ENCODE data around the gene MANF.

Gene MANF

DNA sequence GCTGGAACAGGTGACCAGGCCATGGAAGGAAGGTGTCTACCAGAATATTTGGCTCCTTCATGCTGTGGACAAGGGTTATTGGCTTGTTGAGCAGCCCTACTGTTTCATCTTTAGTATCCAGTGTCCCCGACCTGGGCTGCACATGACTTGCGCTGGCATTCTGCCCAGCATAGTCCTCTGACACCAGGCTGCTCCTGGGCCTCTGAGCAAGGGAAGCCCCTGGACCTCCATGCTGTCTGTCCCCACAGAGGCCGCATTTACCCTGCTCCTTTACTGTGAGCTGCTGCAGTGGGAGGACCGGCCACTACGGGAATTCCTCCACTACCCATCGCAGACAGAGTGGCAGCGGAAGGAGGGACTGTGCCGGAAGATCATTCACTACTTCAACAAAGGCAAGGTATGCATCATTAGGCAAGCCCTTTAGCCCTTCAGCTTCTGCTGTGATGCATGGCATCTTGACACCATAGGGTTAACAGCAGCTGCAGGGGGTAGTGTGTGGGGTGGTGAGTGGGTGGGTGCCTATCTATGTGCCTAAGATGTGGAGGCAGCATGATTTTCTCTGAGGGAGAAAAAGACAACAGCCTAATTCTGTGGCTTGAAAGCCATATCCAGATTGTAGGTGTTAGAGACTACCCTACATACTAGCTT, 44.0 kb upstream of the MANF start:
- Histone ChIP-seq H4K8ac (ENCODE audit: low read depth, low read length) (no peak overlapping the region), H3K4me2 (ENCODE audit: low read length) (no peak overlapping the region), H3K18ac (ENCODE audit: low read length) (no peak overlapping the region), H3K27me3 (ENCODE audit: insufficient read depth, low read length, poor library complexity) (no peaks in the 10 kb centered on the region), H2BK15ac (replicated peaks; ENCODE audit: low read depth) (no peak overlapping the region), H2BK5ac (ENCODE audit: low read length) (no peak overlapping the region), H3K4ac (ENCODE audit: low read depth, low read length) (no peak overlapping the region), H4K5ac (ENCODE audit: low read length) (no peak overlapping the region), H3K4me3 (ENCODE audit: low read length) (no peak overlapping the region), H3K4me1 (ENCODE audit: control insufficient read depth, low read depth, low read length) (peaks cover 7% of the 10 kb centered on the region), H3K79me2 (ENCODE audit: control insufficient read depth, insufficient read depth, low read length) (no peaks in the 10 kb centered on the region), H3K23ac (ENCODE audit: low read length) (no peak overlapping the region), H2BK120ac (ENCODE audit: low read depth, low read length) (no peak overlapping the region), H3K36me3 (ENCODE audit: control insufficient read depth, insufficient read depth, low read length) (no peaks in the 10 kb centered on the region), H3K27ac (ENCODE audit: low read depth, low read length) (no peak overlapping the region), H3K9ac (ENCODE audit: low read length) (no peak overlapping the region), H3K56ac (ENCODE audit: low read length) (no peak overlapping the region), H2AK5ac (ENCODE audit: low read length) (no peak overlapping the region), H3K79me1 (ENCODE audit: low read length) (no peaks in the 10 kb centered on the region)
- no CpG with 5 or more reads among the region's 8 CpGs for WGBS (ENCODE audit: extremely low coverage, insufficient coverage, low lambda C conversion rate)
- DNase-seq, result no peak

DNA sequence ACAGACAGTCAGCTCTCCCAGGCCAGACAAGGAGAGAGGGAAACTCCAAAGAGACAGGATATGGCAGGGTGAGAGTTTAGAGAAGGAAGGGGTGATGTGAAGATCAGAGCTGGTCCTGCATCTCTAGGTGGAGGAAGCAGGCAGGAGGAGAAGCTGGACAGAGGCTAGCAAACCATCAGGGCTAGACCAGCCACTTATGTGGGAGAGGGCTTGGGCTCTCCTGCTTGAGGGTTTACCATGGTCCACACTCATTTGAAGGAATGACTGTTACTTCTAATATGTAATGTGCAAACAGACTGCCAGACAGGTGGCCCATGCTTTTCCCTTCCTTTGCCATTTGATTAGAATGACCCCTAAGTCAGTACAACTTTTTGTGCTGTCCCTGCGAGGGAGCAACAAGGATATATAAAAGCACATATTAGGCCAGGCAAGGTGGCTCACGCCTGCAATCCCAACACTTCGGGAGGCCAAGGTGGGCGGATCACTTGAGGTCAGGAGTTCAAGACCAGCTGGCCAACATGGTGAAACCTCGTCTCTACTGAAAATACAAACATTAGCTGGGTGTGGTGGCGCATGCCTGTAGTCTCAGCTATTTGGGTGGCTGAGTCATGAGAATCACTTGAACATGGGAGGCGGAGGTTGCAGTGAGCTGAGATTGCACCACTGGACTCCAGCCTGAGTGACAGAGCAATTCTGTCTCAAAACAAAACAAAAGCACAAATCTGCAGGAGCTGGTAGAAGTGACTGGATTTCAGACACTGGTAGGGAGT, 41.0 kb upstream of the MANF start:
- Histone ChIP-seq H3K27ac (ENCODE audit: low read depth, low read length) (no peak overlapping the region), H3K79me1 (ENCODE audit: low read length) (no peaks in the 10 kb centered on the region), H4K5ac (ENCODE audit: low read length) (no peak overlapping the region), H3K18ac (ENCODE audit: low read length) (no peak overlapping the region), H4K8ac (ENCODE audit: low read depth, low read length) (no peak overlapping the region), H3K23ac (ENCODE audit: low read length) (no peak overlapping the region), H2BK5ac (ENCODE audit: low read length) (no peak overlapping the region), H3K4me3 (ENCODE audit: low read length) (no peak overlapping the region), H3K27me3 (ENCODE audit: insufficient read depth, low read length, poor library complexity) (no peaks in the 10 kb centered on the region), H3K4me2 (ENCODE audit: low read length) (no peak overlapping the region), H3K4me1 (ENCODE audit: control insufficient read depth, low read depth, low read length) (peaks cover 7% of the 10 kb centered on the region), H3K79me2 (ENCODE audit: control insufficient read depth, insufficient read depth, low read length) (no peaks in the 10 kb centered on the region), H3K9ac (ENCODE audit: low read length) (no peak overlapping the region), H2BK15ac (replicated peaks; ENCODE audit: low read depth) (no peak overlapping the region), H2BK120ac (ENCODE audit: low read depth, low read length) (no peak overlapping the region), H2AK5ac (ENCODE audit: low read length) (no peak overlapping the region), H3K56ac (ENCODE audit: low read length) (no peak overlapping the region), H3K36me3 (ENCODE audit: control insufficient read depth, insufficient read depth, low read length) (no peaks in the 10 kb centered on the region), H3K4ac (ENCODE audit: low read depth, low read length) (no peak overlapping the region)
- WGBS (ENCODE audit: extremely low coverage, insufficient coverage, low lambda C conversion rate), result no CpG with 5 or more reads among the region's 7 CpGs
- no peak for DNase-seq

DNA sequence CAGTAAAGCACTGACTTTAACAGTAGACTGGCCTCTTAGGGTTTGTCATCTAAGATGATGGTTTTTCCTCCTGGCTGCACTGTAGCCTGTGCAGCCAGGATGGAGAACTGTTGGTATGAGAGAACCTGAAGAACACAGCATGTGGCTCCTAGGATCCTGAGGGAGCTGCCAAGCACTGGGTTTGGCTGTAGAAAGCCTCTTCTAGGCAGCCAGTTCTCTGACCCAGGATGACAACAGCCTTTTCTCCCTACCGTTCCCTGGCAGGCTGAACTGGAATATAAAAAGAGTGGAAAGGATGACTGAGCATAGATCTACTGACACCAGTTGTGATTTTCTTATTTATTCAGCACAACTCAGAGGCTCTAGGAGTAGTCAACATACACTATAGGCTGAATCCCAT, 34.3 kb upstream of the MANF start:
- no peak overlapping the region for H3K18ac ChIP-seq (ENCODE audit: low read length)
- no peak overlapping the region for H2BK120ac ChIP-seq (ENCODE audit: low read depth, low read length)
- no peaks in the 10 kb centered on the region for H3K79me2 ChIP-seq (ENCODE audit: control insufficient read depth, insufficient read depth, low read length)
- H2BK5ac ChIP-seq (ENCODE audit: low read length), result no peak overlapping the region
- H3K9ac ChIP-seq (ENCODE audit: low read length), result no peak overlapping the region
- no peaks in the 10 kb centered on the region for H3K4me1 ChIP-seq (ENCODE audit: control insufficient read depth, low read depth, low read length)
- no peak overlapping the region for H3K4me2 ChIP-seq (ENCODE audit: low read length)
- H3K4ac ChIP-seq (ENCODE audit: low read depth, low read length), result no peak overlapping the region
- H3K27ac ChIP-seq (ENCODE audit: low read depth, low read length), result no peak overlapping the region
- no peak overlapping the region for H2BK15ac ChIP-seq (replicated peaks; ENCODE audit: low read depth)
- no peak overlapping the region for H3K56ac ChIP-seq (ENCODE audit: low read length)
- no peaks in the 10 kb centered on the region for H3K27me3 ChIP-seq (ENCODE audit: insufficient read depth, low read length, poor library complexity)
- no peak overlapping the region for H2AK5ac ChIP-seq (ENCODE audit: low read length)
- DNase-seq, result no peak
- no peak overlapping the region for H4K5ac ChIP-seq (ENCODE audit: low read length)
- WGBS (ENCODE audit: extremely low coverage, insufficient coverage, low lambda C conversion rate), result no CpG with 5 or more reads among the region's 1 CpG
- no peak overlapping the region for H4K8ac ChIP-seq (ENCODE audit: low read depth, low read length)
- no peak overlapping the region for H3K23ac ChIP-seq (ENCODE audit: low read length)
- no peaks in the 10 kb centered on the region for H3K36me3 ChIP-seq (ENCODE audit: control insufficient read depth, insufficient read depth, low read length)
- H3K79me1 ChIP-seq (ENCODE audit: low read length), result no peaks in the 10 kb centered on the region
- H3K4me3 ChIP-seq (ENCODE audit: low read length), result no peak overlapping the region

DNA sequence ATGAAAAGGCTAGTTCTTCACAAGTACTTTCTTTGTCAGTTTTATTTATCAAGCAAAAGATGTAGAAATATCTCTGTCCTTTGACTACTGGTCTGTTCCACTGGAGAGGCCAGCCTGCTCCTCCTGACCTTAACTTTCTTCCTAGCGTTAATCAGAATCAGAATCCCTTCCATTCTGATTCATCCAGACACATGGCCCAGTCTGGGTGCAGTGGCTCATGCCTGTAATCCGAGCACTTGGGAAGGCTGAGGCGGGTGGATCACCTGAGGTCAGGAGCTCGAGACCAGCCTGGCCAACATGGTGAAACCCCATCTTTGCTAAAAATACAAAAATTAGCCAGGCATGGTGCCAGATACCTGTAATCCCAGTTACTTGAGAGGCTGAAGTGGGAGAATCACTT, 32.0 kb upstream of the MANF start:
- no peak overlapping the region for H3K18ac ChIP-seq (ENCODE audit: low read length)
- no peak overlapping the region for H2AK5ac ChIP-seq (ENCODE audit: low read length)
- H2BK15ac ChIP-seq (replicated peaks; ENCODE audit: low read depth), result no peak overlapping the region
- no peaks in the 10 kb centered on the region for H3K4me1 ChIP-seq (ENCODE audit: control insufficient read depth, low read depth, low read length)
- H4K5ac ChIP-seq (ENCODE audit: low read length), result no peak overlapping the region
- no peak overlapping the region for H3K4me3 ChIP-seq (ENCODE audit: low read length)
- peak overlapping the region; percentile 24 for H3K23ac ChIP-seq (ENCODE audit: low read length)
- no peak overlapping the region for H2BK120ac ChIP-seq (ENCODE audit: low read depth, low read length)
- DNase-seq, result no peak
- H3K4me2 ChIP-seq (ENCODE audit: low read length), result no peak overlapping the region
- H4K8ac ChIP-seq (ENCODE audit: low read depth, low read length), result no peak overlapping the region
- no peaks in the 10 kb centered on the region for H3K27me3 ChIP-seq (ENCODE audit: insufficient read depth, low read length, poor library complexity)
- H3K27ac ChIP-seq (ENCODE audit: low read depth, low read length), result no peak overlapping the region
- H3K9ac ChIP-seq (ENCODE audit: low read length), result no peak overlapping the region
- H3K4ac ChIP-seq (ENCODE audit: low read depth, low read length), result no peak overlapping the region
- H2BK5ac ChIP-seq (ENCODE audit: low read length), result no peak overlapping the region
- no CpG with 5 or more reads among the region's 4 CpGs for WGBS (ENCODE audit: extremely low coverage, insufficient coverage, low lambda C conversion rate)
- H3K56ac ChIP-seq (ENCODE audit: low read length), result no peak overlapping the region
- H3K79me1 ChIP-seq (ENCODE audit: low read length), result no peaks in the 10 kb centered on the region
- no peaks in the 10 kb centered on the region for H3K79me2 ChIP-seq (ENCODE audit: control insufficient read depth, insufficient read depth, low read length)
- no peaks in the 10 kb centered on the region for H3K36me3 ChIP-seq (ENCODE audit: control insufficient read depth, insufficient read depth, low read length)

DNA sequence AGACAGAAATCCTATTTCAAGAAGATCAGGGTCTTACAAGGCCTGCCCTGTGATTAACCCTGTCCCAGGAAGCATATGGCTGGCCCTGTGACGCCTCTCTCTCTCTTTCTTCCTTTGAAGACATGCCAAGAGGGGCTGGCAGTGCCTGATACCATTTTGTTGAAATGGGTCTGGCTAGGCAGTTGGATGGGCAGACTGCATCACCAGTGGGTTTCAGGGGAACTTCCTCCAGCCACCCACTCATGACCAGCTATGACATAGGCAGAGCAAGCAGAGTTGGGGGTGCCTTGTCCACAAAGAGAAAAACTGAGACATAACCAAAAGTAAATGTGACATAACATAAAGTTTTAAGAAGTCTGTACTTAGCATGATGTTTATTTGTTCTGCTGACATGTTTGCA, 31.4 kb upstream of the MANF start:
- Histone ChIP-seq H3K79me1 (ENCODE audit: low read length) (no peaks in the 10 kb centered on the region), H3K23ac (ENCODE audit: low read length) (no peak overlapping the region), H2BK15ac (replicated peaks; ENCODE audit: low read depth) (no peak overlapping the region), H3K36me3 (ENCODE audit: control insufficient read depth, insufficient read depth, low read length) (no peaks in the 10 kb centered on the region), H4K5ac (ENCODE audit: low read length) (no peak overlapping the region), H3K9ac (ENCODE audit: low read length) (no peak overlapping the region), H3K4me2 (ENCODE audit: low read length) (no peak overlapping the region), H3K27ac (ENCODE audit: low read depth, low read length) (no peak overlapping the region), H3K79me2 (ENCODE audit: control insufficient read depth, insufficient read depth, low read length) (no peaks in the 10 kb centered on the region), H4K8ac (ENCODE audit: low read depth, low read length) (no peak overlapping the region), H3K18ac (ENCODE audit: low read length) (no peak overlapping the region), H2BK120ac (ENCODE audit: low read depth, low read length) (no peak overlapping the region), H3K4me1 (ENCODE audit: control insufficient read depth, low read depth, low read length) (no peaks in the 10 kb centered on the region), H3K4me3 (ENCODE audit: low read length) (no peak overlapping the region), H3K56ac (ENCODE audit: low read length) (no peak overlapping the region), H3K4ac (ENCODE audit: low read depth, low read length) (no peak overlapping the region), H3K27me3 (ENCODE audit: insufficient read depth, low read length, poor library complexity) (no peaks in the 10 kb centered on the region), H2AK5ac (ENCODE audit: low read length) (no peak overlapping the region), H2BK5ac (ENCODE audit: low read length) (no peak overlapping the region)
- WGBS (ENCODE audit: extremely low coverage, insufficient coverage, low lambda C conversion rate), result no CpG with 5 or more reads among the region's 1 CpG
- no peak for DNase-seq
